ENCODE measurements around the gene TNP2.

The TNP2 gene

DNA sequence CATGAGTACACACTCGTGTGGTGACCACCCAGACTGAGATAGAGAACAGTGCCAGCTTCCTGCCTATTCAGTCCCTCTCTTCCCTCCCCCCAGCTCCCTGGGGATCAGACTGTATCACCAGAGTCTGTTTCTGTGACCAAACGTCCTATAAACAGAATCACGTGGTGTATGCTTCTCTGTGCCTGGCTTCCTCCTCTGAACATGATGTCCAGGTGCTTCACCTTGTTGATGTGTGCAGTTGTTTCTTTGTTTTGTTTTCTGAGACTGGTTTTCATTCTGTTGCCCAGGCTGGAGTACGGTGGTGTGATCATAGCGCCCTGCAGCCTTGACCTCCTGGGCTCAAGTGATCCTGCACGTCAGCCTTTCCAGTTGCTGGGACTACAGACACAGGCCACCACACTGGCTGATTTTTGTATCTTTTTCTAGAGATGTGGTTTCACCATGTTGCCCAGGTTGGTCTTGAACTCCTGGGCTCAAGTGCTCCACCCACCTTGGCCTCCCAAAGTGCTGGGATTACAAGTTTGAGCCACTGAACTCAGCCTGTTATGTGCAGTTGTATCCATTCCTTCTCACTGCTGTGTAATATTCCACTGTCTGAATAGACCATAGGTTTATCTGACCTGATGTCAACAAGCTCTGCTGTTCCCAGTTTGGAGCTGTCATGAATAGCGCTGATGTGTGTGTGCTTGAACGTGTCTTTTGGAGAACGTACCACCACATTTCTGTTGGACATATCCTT, 40.9 kb upstream of the TNP2 start:
- Histone ChIP-seq H3K9me3 (ENCODE audit: control insufficient read depth, low read length) (no peaks in the 10 kb centered on the region), H3K4me3 (ENCODE audit: insufficient read depth, low read depth, low read length, poor library complexity, severe bottlenecking) (no peak overlapping the region), H3K4me1 (ENCODE audit: control insufficient read depth, insufficient read depth, low read length, poor library complexity, severe bottlenecking) (peaks cover 16% of the 10 kb centered on the region), H3K36me3 (ENCODE audit: control insufficient read depth, insufficient read depth, low read length) (no peaks in the 10 kb centered on the region), H3K27me3 (replicated peaks; ENCODE audit: control insufficient read depth, insufficient read depth, low read length, poor library complexity, severe bottlenecking) (no peaks in the 10 kb centered on the region), H3K27ac (ENCODE audit: insufficient read depth, low read length, poor library complexity, severe bottlenecking) (no peak overlapping the region)
- no peak for DNase-seq

DNA sequence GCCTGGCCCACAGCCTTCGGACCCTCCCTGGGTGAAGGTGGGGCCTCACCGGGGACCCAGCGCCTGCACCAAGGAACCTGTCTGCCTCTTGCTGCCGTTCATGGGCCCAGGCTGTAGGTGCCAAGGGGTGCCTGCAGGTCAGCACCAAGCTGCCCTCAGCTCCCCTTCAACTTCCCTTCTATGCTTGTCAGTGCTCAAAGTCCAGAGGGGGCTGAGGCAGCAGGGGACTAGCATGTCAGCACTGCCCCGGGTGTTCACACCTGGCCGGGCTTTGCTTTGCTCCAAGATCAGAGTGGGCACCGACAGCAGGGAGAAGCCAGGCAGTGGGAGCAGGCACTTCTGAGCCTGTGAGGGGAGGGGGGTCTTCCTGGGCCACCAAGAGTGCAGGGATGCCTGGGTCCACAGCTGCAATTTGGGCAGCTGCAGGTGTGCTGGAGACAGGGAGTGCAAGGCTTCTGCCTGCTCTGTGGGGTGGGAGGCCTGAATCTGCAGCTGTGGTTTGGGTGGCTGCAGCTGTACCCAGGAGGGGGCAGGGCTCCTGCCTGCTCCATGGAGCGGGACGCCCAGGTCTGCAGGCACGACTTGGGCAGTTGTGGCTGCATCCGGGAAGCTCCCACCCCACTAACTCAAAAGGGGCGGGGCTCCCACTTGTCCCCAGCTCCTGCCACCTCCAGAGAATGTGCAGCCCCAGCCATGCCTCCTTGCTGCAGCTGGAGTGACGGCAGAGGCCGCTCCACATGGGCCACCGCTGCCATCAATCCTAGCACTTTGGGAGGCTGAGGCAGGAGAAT, 39.6 kb upstream of the TNP2 start:
- no peak for DNase-seq
- no peaks in the 10 kb centered on the region for H3K9me3 ChIP-seq (ENCODE audit: control insufficient read depth, low read length)
- H3K36me3 ChIP-seq (ENCODE audit: control insufficient read depth, insufficient read depth, low read length), result no peaks in the 10 kb centered on the region
- no peak overlapping the region for H3K4me3 ChIP-seq (ENCODE audit: insufficient read depth, low read depth, low read length, poor library complexity, severe bottlenecking)
- no peak overlapping the region for H3K27ac ChIP-seq (ENCODE audit: insufficient read depth, low read length, poor library complexity, severe bottlenecking)
- H3K27me3 ChIP-seq (replicated peaks; ENCODE audit: control insufficient read depth, insufficient read depth, low read length, poor library complexity, severe bottlenecking), result no peaks in the 10 kb centered on the region
- H3K4me1 ChIP-seq (ENCODE audit: control insufficient read depth, insufficient read depth, low read length, poor library complexity, severe bottlenecking), result peaks cover 16% of the 10 kb centered on the region

DNA sequence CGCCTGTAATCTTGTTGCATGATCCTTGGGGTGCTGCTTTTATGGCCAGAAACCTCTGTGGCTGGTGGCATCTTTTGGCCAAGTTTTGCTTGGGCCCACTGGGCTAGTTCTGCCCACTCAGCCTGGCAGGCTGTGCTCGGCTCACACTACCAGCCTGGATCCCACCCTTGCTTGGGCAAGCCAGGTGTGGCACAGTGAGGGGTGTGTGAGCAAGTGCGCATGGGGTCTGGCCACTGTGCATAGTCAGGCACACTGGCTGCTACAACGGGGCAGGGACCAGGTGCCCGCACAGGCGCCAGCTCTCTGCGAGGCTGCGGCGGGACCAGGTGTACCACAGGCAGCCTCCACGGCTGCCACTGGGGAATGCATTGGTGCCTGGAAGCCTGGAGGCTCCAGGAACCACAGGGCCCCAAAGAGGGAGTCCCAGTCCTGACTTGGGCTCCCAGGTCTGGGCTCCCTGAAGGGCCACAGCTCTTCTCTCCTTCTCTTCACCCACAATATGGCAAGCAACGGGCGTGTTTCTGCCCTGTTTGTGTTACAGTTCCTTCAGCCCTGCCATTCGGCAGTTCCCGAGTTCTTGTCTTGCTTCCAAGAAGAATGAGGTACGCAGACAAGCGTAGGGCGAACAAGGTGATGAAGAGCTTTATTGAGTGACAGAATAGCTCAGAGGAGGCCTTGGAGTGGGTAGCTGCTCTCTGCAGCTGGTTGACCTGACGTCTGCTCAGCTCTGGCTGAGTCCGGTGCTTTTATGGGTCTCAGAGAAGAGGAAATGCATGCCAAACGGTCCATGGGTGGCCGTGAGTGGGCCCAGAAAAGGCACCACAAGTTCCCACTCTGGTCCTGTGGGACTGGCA, 38.7 kb upstream of the TNP2 start:
- Histone ChIP-seq H3K27me3 (replicated peaks; ENCODE audit: control insufficient read depth, insufficient read depth, low read length, poor library complexity, severe bottlenecking) (no peaks in the 10 kb centered on the region), H3K4me1 (ENCODE audit: control insufficient read depth, insufficient read depth, low read length, poor library complexity, severe bottlenecking) (peaks cover 16% of the 10 kb centered on the region), H3K4me3 (ENCODE audit: insufficient read depth, low read depth, low read length, poor library complexity, severe bottlenecking) (no peak overlapping the region), H3K36me3 (ENCODE audit: control insufficient read depth, insufficient read depth, low read length) (no peaks in the 10 kb centered on the region), H3K9me3 (ENCODE audit: control insufficient read depth, low read length) (no peaks in the 10 kb centered on the region), H3K27ac (ENCODE audit: insufficient read depth, low read length, poor library complexity, severe bottlenecking) (no peak overlapping the region)
- DNase-seq, result no peak

DNA sequence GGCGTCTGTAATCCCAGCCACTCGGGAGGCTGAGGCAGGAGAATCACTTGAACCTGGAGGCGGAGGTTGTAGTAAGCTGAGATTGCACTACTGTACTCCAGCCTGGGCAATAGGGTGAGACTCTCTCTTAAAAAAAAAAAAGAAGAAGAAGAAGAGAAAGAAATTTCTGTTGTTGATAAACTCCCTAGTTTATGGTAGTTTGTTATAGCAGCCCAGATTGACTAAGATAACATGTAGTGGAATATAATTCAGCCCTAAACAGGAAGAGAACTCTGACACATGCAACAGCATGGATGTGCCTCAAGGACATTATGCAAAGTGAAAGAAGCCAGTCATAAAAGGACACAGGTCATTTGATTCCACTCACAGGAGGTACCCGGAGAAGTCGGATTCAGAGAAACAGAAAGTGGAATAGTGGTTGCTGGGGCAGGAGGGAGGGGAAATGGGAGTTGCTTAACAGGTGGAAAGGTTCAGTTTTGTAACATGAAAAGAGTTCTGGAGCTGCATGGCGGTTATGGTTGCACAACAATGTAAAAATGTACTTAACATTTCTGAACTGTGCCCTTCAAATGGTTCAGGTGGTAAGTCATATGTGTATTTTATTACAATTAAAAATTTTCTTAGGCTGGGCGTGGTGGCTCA, 38.0 kb upstream of the TNP2 start:
- no peak for DNase-seq
- Histone ChIP-seq H3K27me3 (replicated peaks; ENCODE audit: control insufficient read depth, insufficient read depth, low read length, poor library complexity, severe bottlenecking) (no peaks in the 10 kb centered on the region), H3K4me3 (ENCODE audit: insufficient read depth, low read depth, low read length, poor library complexity, severe bottlenecking) (no peak overlapping the region), H3K27ac (ENCODE audit: insufficient read depth, low read length, poor library complexity, severe bottlenecking) (no peak overlapping the region), H3K4me1 (ENCODE audit: control insufficient read depth, insufficient read depth, low read length, poor library complexity, severe bottlenecking) (peaks cover 13% of the 10 kb centered on the region), H3K36me3 (ENCODE audit: control insufficient read depth, insufficient read depth, low read length) (no peaks in the 10 kb centered on the region), H3K9me3 (ENCODE audit: control insufficient read depth, low read length) (no peaks in the 10 kb centered on the region)

DNA sequence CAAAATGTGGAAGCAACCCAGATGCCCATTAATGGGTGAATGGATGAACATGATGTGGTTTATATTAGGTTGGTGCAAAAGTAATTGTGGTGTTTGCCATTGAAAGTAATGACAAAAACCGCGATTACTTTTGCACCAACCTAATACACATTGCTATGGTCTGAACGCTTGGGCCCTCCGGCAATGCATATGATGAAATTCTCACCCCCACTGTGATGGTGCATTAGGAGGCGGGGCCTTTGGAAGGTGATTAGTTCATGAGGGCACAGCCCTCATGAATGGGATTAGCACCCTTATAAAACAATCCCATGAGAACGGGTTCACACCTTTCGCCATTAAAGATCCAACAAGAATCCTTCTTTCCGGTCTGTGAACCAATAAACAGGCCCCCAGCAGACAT, 37.3 kb upstream of the TNP2 start:
- H3K9me3 ChIP-seq (ENCODE audit: control insufficient read depth, low read length), result no peaks in the 10 kb centered on the region
- no peak for DNase-seq
- H3K4me3 ChIP-seq (ENCODE audit: insufficient read depth, low read depth, low read length, poor library complexity, severe bottlenecking), result no peak overlapping the region
- no peak overlapping the region for H3K27ac ChIP-seq (ENCODE audit: insufficient read depth, low read length, poor library complexity, severe bottlenecking)
- H3K4me1 ChIP-seq (ENCODE audit: control insufficient read depth, insufficient read depth, low read length, poor library complexity, severe bottlenecking), result peaks cover 8% of the 10 kb centered on the region
- H3K27me3 ChIP-seq (replicated peaks; ENCODE audit: control insufficient read depth, insufficient read depth, low read length, poor library complexity, severe bottlenecking), result no peaks in the 10 kb centered on the region
- no peaks in the 10 kb centered on the region for H3K36me3 ChIP-seq (ENCODE audit: control insufficient read depth, insufficient read depth, low read length)

DNA sequence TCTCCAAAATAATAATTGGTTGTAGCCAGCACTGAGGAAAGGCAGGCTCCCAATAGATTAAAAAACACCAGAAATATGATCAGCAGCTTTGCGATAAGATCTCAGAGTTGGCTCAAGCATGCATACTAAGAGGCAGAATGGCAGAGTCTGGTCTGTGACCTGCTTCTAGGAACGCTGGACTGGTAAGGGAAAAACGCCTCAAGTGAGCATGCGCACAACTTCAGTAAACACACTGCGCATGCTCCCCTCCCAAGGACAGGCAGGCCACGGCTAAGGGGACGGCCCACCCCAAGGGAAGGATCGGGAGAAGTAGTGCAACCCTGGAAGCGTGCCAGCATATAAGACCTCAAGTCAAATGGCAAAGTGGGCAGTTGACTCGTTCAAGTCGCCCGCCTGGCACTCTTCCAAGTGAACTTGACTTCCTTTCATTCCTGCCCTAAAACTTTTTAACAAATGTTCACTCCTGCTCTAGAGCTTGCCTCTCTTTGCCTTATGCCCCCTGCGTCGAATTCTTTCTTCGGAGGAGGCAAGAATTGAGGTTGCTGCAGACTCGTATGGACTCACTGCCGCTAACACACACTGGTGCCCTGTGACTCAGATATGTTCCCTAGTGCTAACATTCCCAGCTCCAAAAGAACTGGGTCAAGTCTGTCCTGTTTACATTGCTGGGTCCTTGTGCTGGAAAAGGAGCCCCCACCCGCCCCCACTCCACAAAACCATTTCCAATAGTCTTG, 34.4 kb upstream of the TNP2 start:
- no peaks in the 10 kb centered on the region for H3K36me3 ChIP-seq (ENCODE audit: control insufficient read depth, insufficient read depth, low read length)
- H3K27me3 ChIP-seq (replicated peaks; ENCODE audit: control insufficient read depth, insufficient read depth, low read length, poor library complexity, severe bottlenecking), result no peaks in the 10 kb centered on the region
- no peaks in the 10 kb centered on the region for H3K4me1 ChIP-seq (ENCODE audit: control insufficient read depth, insufficient read depth, low read length, poor library complexity, severe bottlenecking)
- H3K27ac ChIP-seq (ENCODE audit: insufficient read depth, low read length, poor library complexity, severe bottlenecking), result no peak overlapping the region
- H3K4me3 ChIP-seq (ENCODE audit: insufficient read depth, low read depth, low read length, poor library complexity, severe bottlenecking), result no peak overlapping the region
- no peak for DNase-seq
- H3K9me3 ChIP-seq (ENCODE audit: control insufficient read depth, low read length), result no peaks in the 10 kb centered on the region

DNA sequence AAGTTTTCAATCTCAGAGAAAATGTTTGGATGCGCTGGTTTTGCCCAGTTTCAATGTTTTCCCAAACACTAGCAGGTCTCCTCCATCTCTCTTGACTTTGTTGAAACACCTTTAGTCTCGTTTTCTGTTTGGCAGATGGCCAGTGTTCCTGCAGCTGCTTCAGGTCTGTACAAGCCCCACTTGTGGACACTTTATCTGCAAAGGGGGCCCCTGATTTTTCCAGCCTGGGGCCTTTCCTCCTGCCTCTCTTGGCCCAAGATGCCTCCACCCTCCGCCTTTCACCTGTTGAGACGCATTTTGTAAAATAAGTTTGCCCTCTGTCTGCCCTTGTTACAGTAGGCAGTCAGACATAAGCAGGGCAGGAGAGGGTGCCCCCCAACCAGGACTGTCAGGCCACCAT, 33.9 kb upstream of the TNP2 start:
- Histone ChIP-seq H3K27ac (ENCODE audit: insufficient read depth, low read length, poor library complexity, severe bottlenecking) (no peak overlapping the region), H3K4me1 (ENCODE audit: control insufficient read depth, insufficient read depth, low read length, poor library complexity, severe bottlenecking) (no peaks in the 10 kb centered on the region), H3K9me3 (ENCODE audit: control insufficient read depth, low read length) (no peaks in the 10 kb centered on the region), H3K27me3 (replicated peaks; ENCODE audit: control insufficient read depth, insufficient read depth, low read length, poor library complexity, severe bottlenecking) (no peaks in the 10 kb centered on the region), H3K36me3 (ENCODE audit: control insufficient read depth, insufficient read depth, low read length) (no peaks in the 10 kb centered on the region), H3K4me3 (ENCODE audit: insufficient read depth, low read depth, low read length, poor library complexity, severe bottlenecking) (no peak overlapping the region)
- DNase-seq, result no peak

DNA sequence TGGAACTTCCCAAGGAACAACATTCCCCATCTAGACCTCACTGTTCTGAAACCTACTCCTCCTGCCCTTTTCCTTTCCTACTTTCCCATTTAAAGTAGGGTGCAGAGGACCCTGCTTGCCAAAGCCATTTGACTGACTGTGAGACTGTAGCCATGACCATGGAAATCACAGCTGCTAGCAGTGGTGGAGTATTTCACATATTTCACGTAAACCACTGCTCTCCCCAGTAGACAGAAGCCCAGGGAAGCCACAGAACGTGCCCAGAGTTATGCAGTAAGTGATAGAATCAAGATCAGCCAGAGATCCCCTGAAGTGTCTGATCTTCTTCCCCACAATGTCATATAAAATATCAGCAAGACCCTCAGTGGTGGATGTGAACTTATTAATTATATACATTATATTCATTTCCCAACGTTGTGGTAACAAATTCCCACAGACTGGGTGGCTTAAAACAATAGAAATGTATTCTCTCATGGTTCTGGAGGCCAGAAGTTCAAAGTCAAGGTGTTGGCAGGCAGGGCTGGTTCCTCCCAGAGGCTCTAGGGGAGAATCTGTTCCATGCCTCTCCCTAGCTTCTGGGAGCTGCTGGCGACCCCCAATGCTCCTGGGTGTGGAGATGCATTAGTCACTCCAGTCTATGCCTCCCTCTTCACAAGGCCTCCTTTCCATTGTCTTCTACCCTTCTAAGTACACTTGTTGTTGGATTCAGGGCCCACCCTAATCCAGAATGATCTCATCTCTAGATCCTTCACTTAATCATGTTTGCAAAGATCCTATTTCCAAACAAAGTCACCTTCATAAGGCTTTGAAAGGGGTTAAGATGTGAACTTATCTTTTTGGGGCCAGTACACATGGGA, 32.7 kb upstream of the TNP2 start:
- DNase-seq, result no peak
- H3K4me1 ChIP-seq (ENCODE audit: control insufficient read depth, insufficient read depth, low read length, poor library complexity, severe bottlenecking), result peaks cover 3% of the 10 kb centered on the region
- H3K4me3 ChIP-seq (ENCODE audit: insufficient read depth, low read depth, low read length, poor library complexity, severe bottlenecking), result no peak overlapping the region
- H3K36me3 ChIP-seq (ENCODE audit: control insufficient read depth, insufficient read depth, low read length), result no peaks in the 10 kb centered on the region
- H3K27ac ChIP-seq (ENCODE audit: insufficient read depth, low read length, poor library complexity, severe bottlenecking), result no peak overlapping the region
- no peaks in the 10 kb centered on the region for H3K9me3 ChIP-seq (ENCODE audit: control insufficient read depth, low read length)
- no peaks in the 10 kb centered on the region for H3K27me3 ChIP-seq (replicated peaks; ENCODE audit: control insufficient read depth, insufficient read depth, low read length, poor library complexity, severe bottlenecking)

DNA sequence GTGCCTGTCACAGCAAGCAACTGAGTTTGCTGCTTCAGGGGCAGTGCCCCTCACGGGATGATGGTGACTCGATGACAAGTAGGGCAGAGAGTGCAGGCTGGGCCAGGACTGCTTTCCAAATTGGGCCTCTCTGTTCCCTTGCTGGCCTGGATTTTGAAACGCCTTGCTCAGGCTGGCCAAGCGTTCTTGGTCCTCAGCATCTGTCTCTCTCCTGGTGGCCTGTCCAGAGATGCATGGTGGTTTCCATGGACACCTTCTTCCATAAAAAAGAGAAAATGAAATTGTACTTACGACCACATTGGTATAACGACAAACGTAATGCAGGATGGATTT, 31.4 kb upstream of the TNP2 start:
- no peak for DNase-seq
- Histone ChIP-seq H3K27ac (ENCODE audit: insufficient read depth, low read length, poor library complexity, severe bottlenecking) (no peak overlapping the region), H3K4me1 (ENCODE audit: control insufficient read depth, insufficient read depth, low read length, poor library complexity, severe bottlenecking) (peaks cover 3% of the 10 kb centered on the region), H3K27me3 (replicated peaks; ENCODE audit: control insufficient read depth, insufficient read depth, low read length, poor library complexity, severe bottlenecking) (no peaks in the 10 kb centered on the region), H3K4me3 (ENCODE audit: insufficient read depth, low read depth, low read length, poor library complexity, severe bottlenecking) (no peak overlapping the region), H3K9me3 (ENCODE audit: control insufficient read depth, low read length) (no peaks in the 10 kb centered on the region), H3K36me3 (ENCODE audit: control insufficient read depth, insufficient read depth, low read length) (no peaks in the 10 kb centered on the region)

Data from effector memory CD4-positive, alpha-beta T cell (primary cell).